Measurements from ENCODE around the gene ELMO2.

DNA sequence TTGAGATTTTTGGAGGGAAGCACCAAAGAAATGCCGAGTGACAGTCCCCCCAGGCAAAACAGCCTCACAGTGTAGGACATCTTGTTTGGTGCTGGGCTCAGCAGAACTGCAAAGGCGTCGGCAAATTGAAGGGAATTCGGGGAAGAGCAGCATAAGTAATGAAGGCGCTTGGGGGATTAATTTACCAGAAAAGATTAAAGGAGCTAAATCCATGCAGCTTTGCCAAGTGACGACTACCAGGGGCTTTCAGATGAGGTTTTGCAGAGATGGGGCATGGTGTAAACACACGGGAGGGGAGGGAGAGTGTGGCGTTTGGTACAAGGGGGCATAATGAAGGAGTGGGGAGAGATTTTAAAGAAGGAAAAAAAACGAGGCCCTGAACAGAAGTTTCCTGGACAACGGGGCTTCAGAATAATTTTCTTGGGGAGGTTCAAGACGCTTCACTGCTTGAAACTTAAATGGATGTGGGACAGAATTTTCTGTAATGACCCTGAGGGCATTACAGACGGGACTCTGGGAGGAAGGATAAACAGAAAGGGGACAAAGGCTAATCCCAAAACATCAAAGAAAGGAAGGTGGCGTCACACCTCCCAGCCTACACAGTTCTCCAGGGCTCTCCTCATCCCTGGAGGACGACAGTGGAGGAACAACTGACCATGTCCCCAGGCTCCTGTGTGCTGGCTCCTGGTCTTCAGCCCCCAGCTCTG lies 52.8 kb downstream of the ELMO2 start:
- TF ChIP-seq CTCF (IDR thresholded peaks at IDR 0.05; ENCODE audit: low read length): no peak
- TF ChIP-seq EZH2 (IDR thresholded peaks at IDR 0.05; ENCODE audit: borderline replicate concordance, low read length): no peak
